ENCODE data around the gene NFYB. TPM values are rescaled to one million over a fixed set of nuclear protein-coding genes. Genes with fewer than 3 reads are reported as not detected.
"Not testable (repeated sequence)": the region's sequence is repeated elsewhere in the genome, so short reads cannot be mapped to it uniquely, and the experiment has no call there.

Gene NFYB
- total RNA-seq, 5 donors from 2014 or later (not counting 1 experiment from before 2014, with no cell fraction given) = 15.6 to 23.7 (median 22.3) TPM

GRCh38 chr12:104181313-104181712 is 43.3 kb upstream of the NFYB start:
- DNase-seq (no peak), ATAC-seq (replicated peaks in 1 of 4) (no peak)
- Histone ChIP-seq H3K27ac (ENCODE audit: low read length) (no peak overlapping the region), H3K27me3 (replicated peaks in 1 of 2; ENCODE audit: control insufficient read depth in 2 of 2, extremely low read depth in 1 of 2, insufficient read depth in 2 of 2, low read length in 1 of 2) (peaks cover 0 to 7% of the 10 kb centered on the region in 2 experiments), H3K36me3 (ENCODE audit: control insufficient read depth in 2 of 2, extremely low read depth in 1 of 2, insufficient read depth in 1 of 2, low read length in 1 of 2) (no peaks in the 10 kb centered on the region), H3K4me3 (ENCODE audit: control insufficient read depth in 1 of 2, extremely low read depth in 1 of 2, low read length in 1 of 2) (no peak overlapping the region), H3K4me1 (ENCODE audit: control insufficient read depth in 1 of 2, extremely low read depth in 1 of 2, insufficient read depth in 2 of 2, low read length in 2 of 2) (no peaks in the 10 kb centered on the region), H3K9me3 (no peaks in the 10 kb centered on the region)
- H3K4me3 Mint-ChIP-seq = no peak overlapping the region
- H3K36me3 Mint-ChIP-seq = no peaks in the 10 kb centered on the region
- peaks cover 0 to 4% (median 0%) of the 10 kb centered on the region in 3 donors for H3K9me3 Mint-ChIP-seq
- ChIA-PET CTCF (no interaction called here), POLR2A (no interaction called here)
- no peaks in the 10 kb centered on the region for H3K4me1 Mint-ChIP-seq
- peaks cover 0 to 2% of the 10 kb centered on the region in 2 donors for H3K27me3 Mint-ChIP-seq
- H3K27ac Mint-ChIP-seq = no peak overlapping the region
- 85% methylated on average over 4 of the region's 4 CpGs for WGBS (ENCODE audit: insufficient coverage)

- CTCF ChIA-PET = no interaction called here
- no peak overlapping the region for H3K4me3 ChIP-seq (ENCODE audit: control insufficient read depth in 1 of 2, extremely low read depth in 1 of 2, low read length in 1 of 2)
- peaks cover 0 to 4% (median 0%) of the 10 kb centered on the region in 3 donors for H3K9me3 Mint-ChIP-seq
- 90% methylated on average over 3 of the region's 5 CpGs for WGBS (ENCODE audit: insufficient coverage)
- POLR2A ChIA-PET = no interaction called here
- no peaks in the 10 kb centered on the region for H3K36me3 Mint-ChIP-seq
- H3K27ac Mint-ChIP-seq = no peak overlapping the region
- H3K27me3 ChIP-seq (replicated peaks in 1 of 2; ENCODE audit: control insufficient read depth in 2 of 2, extremely low read depth in 1 of 2, insufficient read depth in 2 of 2, low read length in 1 of 2) = peaks cover 0 to 7% of the 10 kb centered on the region in 2 experiments
- no peaks in the 10 kb centered on the region for H3K36me3 ChIP-seq (ENCODE audit: control insufficient read depth in 2 of 2, extremely low read depth in 1 of 2, insufficient read depth in 1 of 2, low read length in 1 of 2)
- no peak overlapping the region for H3K27ac ChIP-seq (ENCODE audit: low read length)
- H3K9me3 ChIP-seq = no peaks in the 10 kb centered on the region
- DNase-seq (no peak), ATAC-seq (replicated peaks in 1 of 4) (no peak)
- no peaks in the 10 kb centered on the region for H3K4me1 ChIP-seq (ENCODE audit: control insufficient read depth in 1 of 2, extremely low read depth in 1 of 2, insufficient read depth in 2 of 2, low read length in 2 of 2)
- no peaks in the 10 kb centered on the region for H3K4me1 Mint-ChIP-seq
- no peak overlapping the region for H3K4me3 Mint-ChIP-seq
- peaks cover 0 to 2% of the 10 kb centered on the region in 2 donors for H3K27me3 Mint-ChIP-seq
Measured at GRCh38 chr12:104180374-104180773, 42.4 kb upstream of the NFYB start.

- Mint-ChIP-seq H3K9me3 (no peaks in the 10 kb centered on the region), H3K36me3 (no peaks in the 10 kb centered on the region), H3K4me3 (no peak overlapping the region), H3K27ac (no peak overlapping the region), H3K27me3 (no peaks in the 10 kb centered on the region), H3K4me1 (no peaks in the 10 kb centered on the region)
- no peaks in the 10 kb centered on the region for H3K36me3 ChIP-seq (ENCODE audit: control insufficient read depth in 2 of 2, extremely low read depth in 1 of 2, insufficient read depth in 1 of 2, low read length in 1 of 2)
- WGBS (ENCODE audit: insufficient coverage) = 63% methylated on average over 4 of the region's 8 CpGs
- no peaks in the 10 kb centered on the region for H3K4me1 ChIP-seq (ENCODE audit: control insufficient read depth in 1 of 2, extremely low read depth in 1 of 2, insufficient read depth in 2 of 2, low read length in 2 of 2)
- no peak for ATAC-seq (replicated peaks in 1 of 4)
- peaks cover 0 to 3% of the 10 kb centered on the region in 2 experiments for H3K27me3 ChIP-seq (replicated peaks in 1 of 2; ENCODE audit: control insufficient read depth in 2 of 2, extremely low read depth in 1 of 2, insufficient read depth in 2 of 2, low read length in 1 of 2)
- H3K27ac ChIP-seq (ENCODE audit: low read length) = no peak overlapping the region
- ChIA-PET POLR2A (no interaction called here), CTCF (no interaction called here)
- no peaks in the 10 kb centered on the region for H3K9me3 ChIP-seq
- no peak for DNase-seq
- H3K4me3 ChIP-seq (ENCODE audit: control insufficient read depth in 1 of 2, extremely low read depth in 1 of 2, low read length in 1 of 2) = no peak overlapping the region
Measured at GRCh38 chr12:104177663-104178501, 39.9 kb upstream of the NFYB start.

GRCh38 chr12:104177336-104177662 is 39.3 kb upstream of the NFYB start:
- CTCF ChIA-PET = no interaction called here
- Histone ChIP-seq H3K9me3 (no peaks in the 10 kb centered on the region), H3K27me3 (replicated peaks in 1 of 2; ENCODE audit: control insufficient read depth in 2 of 2, extremely low read depth in 1 of 2, insufficient read depth in 2 of 2, low read length in 1 of 2) (peaks cover 0 to 3% of the 10 kb centered on the region in 2 experiments), H3K36me3 (ENCODE audit: control insufficient read depth in 2 of 2, extremely low read depth in 1 of 2, insufficient read depth in 1 of 2, low read length in 1 of 2) (no peaks in the 10 kb centered on the region), H3K4me3 (ENCODE audit: control insufficient read depth in 1 of 2, extremely low read depth in 1 of 2, low read length in 1 of 2) (no peak overlapping the region), H3K27ac (ENCODE audit: low read length) (no peak overlapping the region), H3K4me1 (ENCODE audit: control insufficient read depth in 1 of 2, extremely low read depth in 1 of 2, insufficient read depth in 2 of 2, low read length in 2 of 2) (no peaks in the 10 kb centered on the region)
- Mint-ChIP-seq H3K27ac (no peak overlapping the region), H3K36me3 (no peaks in the 10 kb centered on the region), H3K27me3 (no peaks in the 10 kb centered on the region), H3K4me3 (no peak overlapping the region), H3K9me3 (no peaks in the 10 kb centered on the region), H3K4me1 (no peaks in the 10 kb centered on the region)
- no peak for ATAC-seq (replicated peaks in 1 of 4)
- POLR2A ChIA-PET = no interaction called here
- DNase-seq = no peak
- WGBS (ENCODE audit: insufficient coverage) = no CpG with 5 or more reads among the region's 2 CpGs

- Mint-ChIP-seq H3K4me1 (no peaks in the 10 kb centered on the region), H3K4me3 (no peak overlapping the region), H3K9me3 (no peaks in the 10 kb centered on the region), H3K27me3 (no peaks in the 10 kb centered on the region), H3K27ac (no peak overlapping the region), H3K36me3 (no peaks in the 10 kb centered on the region)
- ATAC-seq (replicated peaks in 1 of 4) = no peak
- Histone ChIP-seq H3K27me3 (replicated peaks in 1 of 2; ENCODE audit: control insufficient read depth in 2 of 2, extremely low read depth in 1 of 2, insufficient read depth in 2 of 2, low read length in 1 of 2) (peaks cover 0 to 3% of the 10 kb centered on the region in 2 experiments), H3K27ac (ENCODE audit: low read length) (no peak overlapping the region), H3K36me3 (ENCODE audit: control insufficient read depth in 2 of 2, extremely low read depth in 1 of 2, insufficient read depth in 1 of 2, low read length in 1 of 2) (no peaks in the 10 kb centered on the region), H3K9me3 (no peaks in the 10 kb centered on the region), H3K4me1 (ENCODE audit: control insufficient read depth in 1 of 2, extremely low read depth in 1 of 2, insufficient read depth in 2 of 2, low read length in 2 of 2) (no peaks in the 10 kb centered on the region), H3K4me3 (ENCODE audit: control insufficient read depth in 1 of 2, extremely low read depth in 1 of 2, low read length in 1 of 2) (no peak overlapping the region)
- DNase-seq = no peak
- ChIA-PET POLR2A (no interaction called here), CTCF (no interaction called here)
- WGBS (ENCODE audit: insufficient coverage) = 85% methylated on average over 5 of the region's 10 CpGs
Measured at GRCh38 chr12:104175726-104176247, 37.8 kb upstream of the NFYB start.

- H3K4me1 Mint-ChIP-seq; ATAC-seq (replicated peaks in 1 of 4); H3K4me1 ChIP-seq (ENCODE audit: control insufficient read depth in 1 of 2, extremely low read depth in 1 of 2, insufficient read depth in 2 of 2, low read length in 2 of 2); CTCF ChIA-PET; DNase-seq; H3K9me3 Mint-ChIP-seq; POLR2A ChIA-PET; H3K36me3 ChIP-seq (ENCODE audit: control insufficient read depth in 2 of 2, extremely low read depth in 1 of 2, insufficient read depth in 1 of 2, low read length in 1 of 2); H3K4me3 Mint-ChIP-seq; H3K27me3 ChIP-seq (replicated peaks in 1 of 2; ENCODE audit: control insufficient read depth in 2 of 2, extremely low read depth in 1 of 2, insufficient read depth in 2 of 2, low read length in 1 of 2); H3K27ac Mint-ChIP-seq; H3K9me3 ChIP-seq; H3K4me3 ChIP-seq (ENCODE audit: control insufficient read depth in 1 of 2, extremely low read depth in 1 of 2, low read length in 1 of 2); H3K27me3 Mint-ChIP-seq; H3K36me3 Mint-ChIP-seq; H3K27ac ChIP-seq (ENCODE audit: low read length): not testable (repeated sequence)
- WGBS (ENCODE audit: insufficient coverage) = no CpG with 5 or more reads among the region's 5 CpGs
Measured at GRCh38 chr12:104173804-104174203, 35.8 kb upstream of the NFYB start.
